Cardiac septum (tissue), 1 donor: ENCODE results near the gene RRP12. TPM values are rescaled to one million over a fixed set of nuclear protein-coding genes. Genes with fewer than 3 reads are reported as not detected.
"Not testable (repeated sequence)": the region's sequence is repeated elsewhere in the genome, so short reads cannot be mapped to it uniquely, and the experiment has no call there.

Experiments
- DNase-seq: peaks from one replicate; pipeline ENCODE4 v3.0.0-alpha.2; 2020; ENCODE audit warnings: low spot score
- intact Hi-C: fragments of 100-400 bp; cut with DNase I; formaldehyde crosslinking; loops from one replicate; pipeline ENCODE4 v1.14.0; 2022
- total RNA-seq: library from RNA; stranded (reverse); fragmentation: NEBNext Ultra II Directional; extraction: Animal tissue kit (Norgen Biotek cat#: 25700); gene quantifications from one replicate; pipeline ENCODE4 v1.2.1, GENCODE V29; 2021
- donor health status: DM: no; HTN: no; CAD: no.

Gene RRP12
- total RNA-seq, 1 donor from 2014 or later = 23.5 TPM

DNA sequence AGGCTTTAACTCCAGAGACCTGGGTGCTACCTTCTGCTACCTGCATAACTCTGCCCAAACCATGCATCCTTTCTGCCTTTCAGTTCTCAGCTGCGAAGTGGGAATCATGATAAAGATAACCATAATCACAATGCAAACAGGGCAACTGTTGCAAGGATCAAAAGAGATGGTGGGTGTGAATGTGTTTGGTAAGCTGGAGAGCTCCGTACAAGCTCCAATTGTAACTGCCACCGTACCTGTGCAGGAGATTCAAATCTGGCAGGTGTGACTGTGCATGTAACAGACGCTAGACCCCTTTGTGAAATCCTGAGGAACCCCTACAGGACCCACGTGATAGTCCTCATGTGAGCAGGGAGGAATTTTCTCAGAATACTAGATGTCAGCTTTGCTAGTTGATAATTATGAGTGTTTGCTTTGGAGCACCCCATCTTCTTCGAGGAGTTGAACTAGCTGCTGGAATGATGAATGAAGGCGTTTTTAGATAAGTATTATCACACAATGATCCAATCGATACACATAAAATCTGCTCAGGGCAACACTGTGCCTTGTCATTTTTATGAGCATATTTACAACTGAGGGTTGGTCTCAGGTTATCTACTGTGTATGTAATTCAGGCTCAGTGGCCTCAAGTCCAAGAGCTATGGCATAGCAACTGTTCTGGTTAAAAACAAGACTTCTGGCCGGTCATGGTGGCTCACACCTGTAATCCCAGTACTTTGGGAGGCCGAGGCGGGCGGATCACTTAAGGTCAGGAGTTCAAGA, 51.2 kb downstream of the RRP12 start:
- intact Hi-C loops = no loop called here
- DNase-seq = no peak

DNA sequence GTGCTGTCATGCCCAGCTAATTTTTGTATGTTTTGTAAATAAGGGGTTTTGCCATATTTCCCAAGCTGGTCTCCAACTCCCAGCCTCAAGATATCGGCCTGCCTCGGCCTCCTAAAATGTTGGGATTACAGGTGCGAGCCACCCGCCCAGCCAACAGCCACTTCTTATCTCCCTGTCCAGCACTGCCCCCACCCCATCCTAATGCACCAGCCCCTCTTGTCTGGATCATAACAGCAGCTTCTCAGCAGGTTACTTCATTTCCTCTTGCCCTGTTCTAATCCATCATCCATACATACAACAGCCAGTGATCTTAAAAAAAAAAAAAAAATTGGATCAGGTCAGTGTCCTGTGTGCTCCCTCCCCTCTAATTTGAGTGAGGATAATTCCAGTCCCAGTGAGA, 53.8 kb downstream of the RRP12 start:
- intact Hi-C loops = no loop called here

DNA sequence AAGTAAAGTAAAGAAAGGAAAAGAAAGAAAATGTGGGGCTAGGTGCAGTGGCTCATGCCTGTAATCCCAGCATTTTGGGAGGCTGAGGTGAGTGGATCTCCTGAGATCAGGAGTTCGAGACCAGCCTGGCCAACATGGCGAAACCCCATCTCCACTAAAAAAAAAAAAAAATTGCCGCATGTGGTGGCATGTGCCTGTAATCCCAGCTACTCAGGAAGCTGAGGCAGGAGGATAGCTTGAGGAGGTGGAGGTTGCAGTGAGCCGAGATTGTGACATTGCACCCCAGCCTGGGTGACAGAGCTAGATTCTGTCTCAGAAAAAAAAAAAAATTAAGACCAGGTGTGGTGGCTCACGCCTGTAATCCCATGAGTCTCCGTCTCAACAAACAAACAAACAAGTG, 57.5 kb downstream of the RRP12 start:
- intact Hi-C loops, DNase-seq: not testable (repeated sequence)

More for the DNA sequence above, 53.8 kb downstream of the RRP12 start:
- no peak for DNase-seq

DNA sequence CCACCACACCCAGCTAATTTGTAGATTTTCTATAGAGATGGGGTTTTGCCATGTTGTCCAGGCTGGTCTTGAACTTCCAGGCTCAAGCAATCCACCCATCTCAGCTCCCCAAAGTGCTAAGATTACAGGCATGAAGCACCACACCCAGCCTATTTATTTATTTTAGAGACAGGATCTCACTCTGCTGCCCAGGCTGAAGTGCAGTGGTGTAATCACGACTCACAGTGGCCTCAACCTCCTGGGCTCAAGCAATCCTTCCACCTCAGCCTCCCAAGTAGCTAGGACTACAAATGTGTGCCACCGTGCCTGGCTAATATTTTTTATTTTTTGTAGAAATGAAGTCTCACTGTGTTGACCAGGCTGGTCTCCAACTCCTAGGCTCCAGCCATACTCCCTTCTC, 59.7 kb downstream of the RRP12 start:
- no peak for DNase-seq
- intact Hi-C loops = no loop called here

DNA sequence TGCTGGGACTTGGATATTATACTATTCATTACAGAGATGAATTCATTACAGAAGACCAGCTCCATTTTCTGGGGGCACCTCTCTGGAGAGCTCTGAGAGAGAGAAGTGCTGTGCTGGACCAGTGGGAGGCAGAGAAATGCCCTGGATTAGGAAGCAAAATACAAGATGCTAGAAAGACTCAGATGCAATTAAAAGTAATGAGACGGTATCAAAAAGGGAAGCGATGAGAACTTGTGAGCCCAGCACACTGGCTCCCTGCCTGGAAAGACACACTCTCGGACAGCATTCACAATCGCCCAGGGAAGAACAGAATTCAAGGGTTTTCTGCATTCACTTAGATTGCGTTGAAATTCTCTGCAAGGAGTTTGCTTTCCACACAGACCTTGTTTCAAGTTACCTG, 63.1 kb downstream of the RRP12 start:
- intact Hi-C loops = no loop called here
- no peak for DNase-seq

DNA sequence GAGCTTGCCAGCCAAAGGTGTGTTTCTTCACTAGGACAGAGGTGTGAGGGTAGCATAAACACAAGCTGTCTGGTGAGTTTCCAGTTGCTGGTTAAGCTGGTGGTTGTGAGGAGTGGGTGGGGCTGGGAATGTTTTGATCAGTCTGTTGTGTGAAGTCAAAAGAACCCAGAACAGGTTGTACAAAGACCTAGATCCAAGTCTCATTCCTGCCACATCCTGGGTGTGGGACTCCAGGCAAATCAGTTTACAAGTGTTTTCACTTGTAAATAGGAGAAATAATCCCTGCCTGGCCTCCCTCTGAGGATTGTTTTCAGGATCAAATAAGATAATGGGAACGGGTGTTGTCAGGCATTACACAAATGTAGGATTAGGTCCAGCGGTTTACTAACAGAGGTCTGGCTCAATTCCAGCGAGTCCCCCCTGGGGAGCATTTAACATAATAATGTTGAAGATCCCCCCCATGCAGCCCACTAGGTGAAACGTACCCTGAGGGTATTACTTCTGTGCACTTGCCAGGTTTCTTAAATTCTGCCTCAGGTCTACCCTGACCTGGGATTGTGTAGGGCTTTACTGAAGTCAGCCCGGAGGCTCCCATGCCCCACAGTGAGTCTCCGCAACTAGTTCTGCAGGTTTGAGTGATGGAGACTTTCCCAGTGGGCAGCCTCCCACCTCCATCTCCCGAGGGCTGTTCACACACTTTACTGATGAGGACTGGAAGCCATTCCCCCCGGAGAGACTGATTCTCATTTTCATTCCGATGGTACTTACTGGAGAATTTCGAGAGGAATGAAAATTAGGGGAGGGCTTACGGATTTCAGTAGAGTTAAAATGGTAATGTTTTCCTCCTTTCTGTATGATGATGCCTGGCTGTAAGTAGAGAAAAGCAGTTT, 64.0 kb downstream of the RRP12 start:
- intact Hi-C loops = no loop called here
- DNase-seq = no peak

DNA sequence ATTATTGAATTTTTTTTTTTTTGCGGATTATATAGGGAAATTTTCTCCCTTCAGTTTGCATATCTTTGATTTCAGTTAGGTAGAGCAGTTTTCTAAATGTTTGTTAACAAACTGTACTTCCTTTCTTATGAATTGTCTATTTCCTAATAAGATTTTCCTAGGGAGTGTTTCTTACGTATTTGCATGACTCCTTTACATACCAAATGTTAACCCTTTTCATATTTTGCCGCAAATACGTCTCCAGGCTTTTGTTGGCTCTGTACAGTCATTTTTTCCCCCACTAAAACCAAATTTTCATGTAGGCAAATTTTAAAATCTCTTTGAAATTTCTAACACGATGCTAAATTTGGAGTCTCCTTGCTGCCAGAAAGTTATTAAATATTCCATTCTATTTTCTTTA, 64.7 kb downstream of the RRP12 start:
- intact Hi-C loops = no loop called here

DNA sequence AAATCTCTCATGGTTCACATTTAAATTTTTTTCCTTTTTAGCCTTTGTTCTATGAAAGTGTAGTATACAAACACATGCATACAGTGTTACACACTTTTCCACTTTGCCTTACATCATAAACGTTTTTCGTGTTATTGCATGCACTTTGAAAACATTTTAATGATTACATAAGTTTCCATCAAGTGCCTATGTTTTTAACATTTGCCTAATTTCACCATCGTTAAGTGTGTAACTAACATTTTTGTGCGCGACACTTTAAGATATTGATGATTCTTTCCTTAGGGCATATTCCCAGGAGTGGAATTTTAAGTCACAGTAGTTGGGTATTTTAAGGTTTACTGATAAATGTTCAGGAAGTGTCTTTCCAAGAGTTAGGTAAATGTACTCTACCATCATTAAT, 65.1 kb downstream of the RRP12 start:
- intact Hi-C loops = no loop called here
- DNase-seq = no peak

More for the DNA sequence above, 64.7 kb downstream of the RRP12 start:
- DNase-seq = no peak

DNA sequence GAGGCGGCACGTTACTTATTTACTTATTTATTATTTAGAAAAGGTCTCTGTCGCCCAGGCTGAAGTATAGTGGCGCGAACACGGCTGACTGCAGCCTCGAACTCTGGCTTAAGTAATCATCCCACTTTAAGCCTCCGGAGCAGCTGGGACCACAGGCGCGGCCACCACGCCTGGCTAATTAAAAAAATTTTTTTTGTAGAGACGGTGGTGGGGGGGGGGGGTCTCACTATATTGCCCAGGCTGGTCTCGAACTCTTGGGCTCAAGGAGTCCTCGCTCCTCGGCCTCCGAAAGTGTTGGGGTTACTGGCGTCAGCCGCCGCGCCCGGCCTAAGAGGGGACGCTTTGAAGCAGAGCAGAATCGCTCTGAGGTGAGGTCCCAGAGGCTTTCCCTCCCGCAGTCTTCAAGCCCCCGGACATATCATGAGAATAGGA, 65.9 kb downstream of the RRP12 start:
- no peak for DNase-seq
- intact Hi-C loops = no loop called here

DNA sequence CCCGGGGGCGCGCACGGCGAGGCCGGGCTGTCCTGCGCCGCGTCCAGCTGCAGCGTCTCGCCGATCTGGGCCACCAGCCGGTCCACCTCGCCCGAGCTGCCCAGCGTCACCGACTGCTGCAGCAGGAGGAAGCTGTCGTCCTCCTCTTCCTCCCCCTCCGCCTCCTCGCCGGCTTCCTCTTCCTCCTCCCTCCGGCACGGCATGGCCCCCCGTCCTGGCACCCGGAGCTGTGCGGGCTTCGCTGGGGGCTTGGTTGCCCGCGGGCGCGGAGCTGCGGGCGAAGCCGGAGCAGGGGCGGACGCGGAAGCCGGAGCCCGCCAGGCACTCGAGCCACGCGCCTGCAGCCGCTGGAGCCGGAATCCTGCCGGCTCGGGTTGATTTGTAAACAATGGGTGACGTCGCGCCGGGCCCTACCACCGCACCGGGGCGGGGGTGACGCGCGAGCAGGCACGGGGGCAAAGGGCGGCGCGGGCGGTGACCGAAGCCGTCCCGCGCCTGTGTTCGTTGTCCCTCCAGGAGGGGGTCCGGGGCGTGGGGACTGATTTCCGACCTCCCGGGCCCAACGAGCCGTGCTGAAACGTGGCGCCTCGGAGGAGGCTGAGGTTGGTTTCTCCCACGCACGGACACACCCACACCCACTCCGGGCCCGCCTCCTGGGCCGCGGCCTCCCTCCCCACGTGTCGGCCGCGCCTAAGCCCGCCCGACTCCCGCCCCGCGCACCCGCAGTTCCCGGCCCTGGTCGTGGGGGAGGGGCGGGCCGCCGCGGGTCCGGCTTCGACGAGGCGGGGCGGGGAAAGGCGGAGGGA, 66.6 kb downstream of the RRP12 start, which contains the start of gene FRAT2:
Gene FRAT2, minus strand, starts transcription at position 360 of the 806 bp plus-strand sequence. Its CDS starts 157 bp downstream, at position 203.
- peak; percentile 96 for DNase-seq
- intact Hi-C loops = loop anchor here (5.0 kb wide), 1 partner anchor 42 kb away; the partner anchor contains the start of gene ARHGAP19

DNA sequence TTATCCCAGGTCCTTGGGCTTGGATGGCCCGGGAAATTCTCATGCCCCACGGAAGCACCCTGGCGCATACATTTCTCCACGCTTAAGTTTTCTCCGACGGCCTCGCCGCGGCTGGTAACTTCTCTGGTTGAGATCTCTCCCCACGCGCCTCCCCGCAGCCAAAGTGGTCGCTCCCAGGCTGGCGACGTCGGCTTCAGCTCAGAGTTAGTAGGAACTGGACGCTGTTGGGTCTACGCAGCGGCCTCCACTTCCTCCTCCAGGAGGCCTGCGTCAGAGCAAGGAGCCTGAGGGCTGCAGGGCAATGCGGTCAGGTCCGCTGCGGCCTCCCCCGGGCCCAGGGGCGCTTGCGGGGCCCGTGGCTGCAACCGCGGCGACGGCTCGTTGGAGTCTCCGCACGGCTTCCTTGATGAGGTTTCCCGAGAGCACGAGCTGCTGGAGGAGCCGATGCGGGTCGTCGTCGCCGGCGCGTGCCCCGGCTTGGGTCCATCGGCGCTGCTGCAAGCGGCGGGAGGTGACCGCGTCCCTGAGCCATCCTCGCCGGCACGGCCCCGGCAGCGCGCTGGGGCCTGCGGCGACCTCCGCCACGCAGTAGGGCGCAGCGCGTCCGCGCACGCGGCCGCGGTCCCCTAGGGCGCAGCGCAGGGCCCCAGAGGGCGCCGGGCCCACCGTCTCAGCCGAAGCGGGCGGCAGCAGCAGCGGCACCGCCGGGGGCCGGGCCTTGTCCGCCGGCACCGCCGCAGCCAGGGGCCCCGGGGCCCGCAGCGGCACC, 67.4 kb downstream of the RRP12 start:
- DNase-seq = peak; percentile 86
- intact Hi-C loops = loop anchor here (2.0 to 5.0 kb wide), 2 partner anchors 41 to 55 kb away; partner anchors contain the start of gene ARHGAP19

DNA sequence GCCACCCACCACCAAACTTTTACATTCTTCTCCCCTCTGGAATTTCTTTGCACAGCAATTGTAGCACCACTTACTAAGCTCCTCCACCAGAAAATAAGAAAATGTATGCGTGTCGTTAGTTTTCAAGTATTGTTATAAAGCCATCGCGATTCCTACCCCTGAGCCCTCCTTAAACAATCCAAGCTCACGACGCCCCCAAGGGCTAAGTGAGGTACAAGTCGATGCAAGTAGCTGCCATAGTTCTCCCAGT, 67.9 kb downstream of the RRP12 start:
- intact Hi-C loops = loop anchor here (2.0 to 5.0 kb wide), 2 partner anchors 41 to 54 kb away; partner anchors contain the start of gene ARHGAP19
- DNase-seq = no peak

DNA sequence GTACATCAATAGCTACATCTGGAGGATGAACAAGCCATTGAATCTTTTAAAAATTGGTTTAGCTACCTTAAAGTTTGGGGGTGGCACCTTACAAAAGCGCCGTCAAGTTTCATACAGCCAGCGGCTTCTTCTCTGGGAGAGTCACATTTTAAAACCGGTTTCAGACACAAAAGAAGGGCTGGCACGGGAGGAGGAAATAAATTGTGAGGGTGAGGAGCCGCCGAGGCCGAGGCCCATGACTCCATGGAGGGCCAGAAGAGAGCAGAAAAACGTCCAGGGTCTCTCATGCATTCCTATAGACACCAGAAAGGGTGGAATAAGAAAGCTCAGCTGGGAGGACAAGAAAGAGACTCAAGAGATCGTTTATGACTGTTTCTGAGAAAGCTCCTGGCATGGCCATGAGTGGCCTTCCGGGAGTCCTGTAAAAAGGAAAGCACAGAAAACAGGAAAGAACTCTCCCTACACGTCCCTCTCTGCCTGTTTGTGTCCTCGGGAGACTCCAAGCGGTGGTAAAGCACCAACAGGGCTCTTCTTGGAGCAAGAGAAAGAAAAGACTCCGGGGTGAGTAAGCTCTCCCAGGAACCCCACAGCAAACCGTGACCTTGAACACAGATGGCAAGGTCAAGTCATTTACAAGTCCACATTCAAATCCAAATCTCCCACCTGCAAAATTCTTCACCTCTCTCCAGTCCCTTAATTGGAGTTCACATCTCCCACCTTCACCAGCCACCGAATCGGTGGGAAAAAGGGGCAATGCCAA, 68.4 kb downstream of the RRP12 start:
- no peak for DNase-seq
- intact Hi-C loops = loop anchor here (1.0 to 5.0 kb wide), 3 partner anchors 13 to 54 kb away; partner anchors contain the start of genes ARHGAP19 and FRAT1

DNA sequence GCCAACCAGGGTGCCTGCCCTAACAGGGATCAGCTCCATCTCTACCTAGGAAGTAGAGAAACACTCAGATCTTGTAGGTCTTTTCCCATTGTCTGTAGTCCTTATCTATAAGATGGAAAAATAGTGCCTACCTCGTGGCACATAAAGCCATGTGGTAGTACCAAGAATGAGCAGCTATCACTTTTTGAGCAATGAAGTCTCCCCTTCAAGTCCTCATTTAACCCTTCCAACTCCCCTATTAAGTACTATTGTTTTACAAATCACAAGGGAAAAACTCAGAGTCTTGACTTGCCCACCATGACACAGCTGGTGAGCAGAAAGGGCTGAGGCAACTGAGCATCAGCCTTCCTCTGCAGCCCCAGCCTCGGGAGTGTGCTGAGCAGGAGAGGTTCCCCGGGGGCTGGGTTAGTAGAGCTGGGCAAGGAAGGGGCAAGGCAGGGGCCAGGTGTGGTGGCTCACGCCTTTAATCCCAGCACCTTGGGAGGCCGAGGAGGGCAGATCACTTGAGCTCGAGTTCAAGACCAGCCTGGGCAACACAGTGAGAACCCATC, 69.9 kb downstream of the RRP12 start:
- intact Hi-C loops = loop anchor here (5.0 kb wide), 1 partner anchor 39 kb away; the partner anchor contains the start of gene ARHGAP19

DNA sequence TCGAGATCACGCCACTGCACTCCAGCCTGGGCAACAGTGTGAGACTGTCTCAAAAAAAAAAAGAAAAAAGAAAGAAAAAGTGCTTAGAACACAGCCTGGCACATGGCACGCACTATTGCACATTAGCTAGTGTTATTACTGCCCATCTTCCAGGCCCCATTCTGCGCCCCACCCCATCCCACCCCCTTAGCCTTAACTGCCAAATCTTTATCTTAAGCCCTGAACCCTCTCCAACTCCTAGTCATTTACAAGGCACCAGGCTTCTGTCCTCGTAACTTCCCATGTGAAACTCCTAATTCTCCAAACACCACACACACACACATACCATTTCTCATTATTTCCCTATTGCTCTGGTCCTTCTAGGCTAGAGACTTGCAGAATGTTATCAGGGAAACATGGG, 71.4 kb downstream of the RRP12 start:
- intact Hi-C loops = loop anchor here (5.0 kb wide), 1 partner anchor 37 kb away; the partner anchor contains the start of gene ARHGAP19
- no peak for DNase-seq

More for the DNA sequence above, 69.9 kb downstream of the RRP12 start:
- DNase-seq = no peak

DNA sequence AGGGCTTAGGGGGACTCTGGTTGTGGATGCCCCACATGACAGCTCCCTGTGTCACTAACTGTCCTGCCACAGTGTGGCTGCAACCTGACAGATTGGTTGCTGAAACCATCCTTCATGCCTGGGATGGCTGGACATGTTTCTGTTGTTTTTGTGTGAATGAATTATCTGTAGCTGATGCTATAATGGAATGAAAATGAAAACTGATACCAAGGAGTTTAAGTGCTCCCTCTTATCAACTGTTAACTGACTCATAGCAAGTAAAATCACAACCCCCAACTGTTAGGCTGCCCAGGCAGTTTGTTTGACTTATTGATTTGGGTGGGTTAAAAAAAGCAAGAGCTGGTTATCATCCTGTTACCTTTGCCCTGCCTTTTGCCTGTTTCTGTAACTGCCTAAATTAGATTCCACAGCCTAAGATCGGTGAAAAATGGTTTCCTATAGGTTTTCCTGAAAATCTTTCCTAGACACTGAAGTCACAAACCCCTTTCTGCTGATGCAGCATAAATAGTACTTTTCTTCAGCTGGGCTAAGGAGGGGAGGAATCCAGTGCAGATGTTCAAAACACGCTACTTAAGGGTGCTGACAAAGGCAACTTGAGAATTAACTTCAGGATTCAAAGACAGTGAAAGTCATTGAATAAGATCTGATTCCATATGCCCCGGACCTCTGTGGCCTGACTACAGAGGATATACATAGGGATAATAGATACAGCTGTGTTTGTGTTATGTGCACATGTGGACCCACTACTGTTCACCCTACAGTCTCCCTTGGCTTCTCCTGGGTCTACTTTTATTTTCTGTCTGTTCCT, 72.3 kb downstream of the RRP12 start:
- DNase-seq = no peak
- intact Hi-C loops = no loop called here
